GM12878 (cell line): ENCODE measurements around the gene PRKG1. TPM values are rescaled to one million over a fixed set of nuclear protein-coding genes. Genes with fewer than 3 reads are reported as not detected.

ENCODE experiments used
- ATAC-seq: fragments of 200-7000 bp; cut with Tn5 transposase; 3 replicates; pipeline ENCODE4 v1.9.1; 2020; ENCODE audit warnings: mild to moderate bottlenecking, moderate library complexity
- BruUV-seq: library from RNA; stranded (reverse); fragments of 400-500 nt; replicated peaks from 2 replicates; lab custom pipeline; 2021; lab: Mats Ljungman, UMichigan
- CTCF ChIA-PET: fragments of 300-600 bp; sonication (Branson Sonifier 250); formaldehyde crosslinking; extraction: SDS; loops from one replicate; lab custom pipeline; 2021; ENCODE audit warnings: inconsistent platforms; lab: Yijun Ruan, JAX
- POLR2A ChIA-PET: fragments of 350-600 bp; formaldehyde crosslinking; extraction: SDS; loops from one replicate; lab custom pipeline; 2021; ENCODE audit warnings: inconsistent platforms; lab: Charles Lee
- RAD21 ChIA-PET: fragments of 300-600 bp; sonication (Branson Sonifier 250); formaldehyde crosslinking; loops from one replicate; lab custom pipeline; 2023; ENCODE audit warnings: antibody characterized with exemption; ENCODE audit not compliant: unreplicated experiment; lab: Charles Lee
- SMC1A ChIA-PET: fragments of 300-600 bp; sonication (Branson Sonifier 250); formaldehyde crosslinking; loops from one replicate; lab custom pipeline; 2023; ENCODE audit not compliant: unreplicated experiment, uncharacterized antibody; lab: Charles Lee
- DNase-seq: peaks from one replicate; pipeline ENCODE4 v3.0.0-alpha.2; 2011; ENCODE audit warnings: low read depth, low spot score
- FAIRE-seq: peaks from 3 replicates; lab custom pipeline; 2011; peaks lifted over from hg19 to GRCh38; lab: Jason Lieb, UNC
- H2AFZ ChIP-seq: 2 replicates; pipeline ENCODE4 v1.6.0; 2011; ENCODE audit warnings: low read depth, low read length, control low read depth; ENCODE audit not compliant: control insufficient read depth
- H3K27ac ChIP-seq: 2 replicates; pipeline ENCODE4 v1.5.1; 2011; ENCODE audit warnings: control low read depth; ENCODE audit not compliant: control insufficient read depth, insufficient read depth
- H3K27me3 ChIP-seq, 2 experiments: replicated peaks in 1 of 2; 2 replicates each; pipeline versions ENCODE4 v1.6.0 to v1.6.1; 2011; ENCODE audit warnings: low read length in 1 of 2; ENCODE audit not compliant: control insufficient read depth in 2 of 2, insufficient read depth in 2 of 2
- H3K36me3 ChIP-seq, 2 experiments: 2 replicates each; pipeline ENCODE4 v1.5.1; 2011; ENCODE audit warnings: low read length in 1 of 2; ENCODE audit not compliant: control insufficient read depth in 2 of 2, insufficient read depth in 2 of 2
- H3K4me1 ChIP-seq: 2 replicates; pipeline ENCODE4 v1.6.1; 2011; ENCODE audit warnings: mild to moderate bottlenecking, low read length, moderate library complexity, mixed read lengths; ENCODE audit not compliant: control insufficient read depth, insufficient read depth
- H3K4me2 ChIP-seq: 2 replicates; pipeline ENCODE4 v1.6.0; 2011; ENCODE audit warnings: control low read depth; ENCODE audit not compliant: control insufficient read depth, insufficient read depth
- H3K4me3 ChIP-seq: fragments of 200-600 bp; sonication (generic); 2 replicates; pipeline ENCODE4 v1.5.1; 2016
- H3K79me2 ChIP-seq: 2 replicates; pipeline ENCODE4 v1.6.0; 2011; ENCODE audit warnings: low read length; ENCODE audit not compliant: control insufficient read depth, insufficient read depth
- H3K9ac ChIP-seq: 2 replicates; pipeline ENCODE4 v1.8.0; 2011; ENCODE audit warnings: low read length, control low read depth, mixed read lengths; ENCODE audit not compliant: control insufficient read depth, insufficient read depth
- H3K9me3 ChIP-seq: replicated peaks from 3 replicates; pipeline ENCODE4 v1.5.1; 2011; ENCODE audit warnings: mild to moderate bottlenecking, low read length; ENCODE audit not compliant: control insufficient read depth, insufficient read depth
- H4K20me1 ChIP-seq: 2 replicates; pipeline ENCODE4 v1.6.0; 2011; ENCODE audit not compliant: control insufficient read depth, insufficient read depth
- ASH2L ChIP-seq: fragments of 300-600, 200-600 bp; sonication (generic); IDR thresholded peaks from 2 replicates; pipeline ENCODE4 v1.6.1; 2017; ENCODE audit warnings: low read depth, mild to moderate bottlenecking, borderline replicate concordance
- CBFB ChIP-seq: IDR thresholded peaks from 2 replicates; pipeline ENCODE4 v1.6.1; 2016; ENCODE audit warnings: antibody characterized with exemption, low read depth
- CBX3 ChIP-seq: fragments of 200-600 bp; sonication (generic); IDR thresholded peaks from 2 replicates; pipeline ENCODE4 v1.6.1; 2016; ENCODE audit warnings: low read depth, borderline replicate concordance
- CEBPB ChIP-seq, 2 experiments: fragments of 150-350 bp in 1 of 2; IDR thresholded peaks; 2 replicates each; pipeline ENCODE4 v1.6.1; 2012 to 2014; ENCODE audit warnings: low read depth in 2 of 2, low read length in 2 of 2, borderline replicate concordance in 1 of 2, inconsistent platforms in 1 of 2
- EP300 ChIP-seq, 2 experiments: fragments of 150-350 bp in 1 of 2; IDR thresholded peaks; 2 replicates each; pipeline ENCODE4 v1.6.1; 2011 to 2012; ENCODE audit warnings: low read depth in 2 of 2, low read length in 2 of 2, borderline replicate concordance in 1 of 2, improper control_type of control experiment in 1 of 2, inconsistent platforms in 1 of 2; ENCODE audit not compliant: control insufficient read depth in 1 of 2
- IRF4 ChIP-seq: IDR thresholded peaks from 2 replicates; pipeline ENCODE4 v1.6.1; 2011; ENCODE audit warnings: low read depth, low read length
- JUNB ChIP-seq: IDR thresholded peaks from 2 replicates; pipeline ENCODE4 v1.6.1; 2016; ENCODE audit warnings: antibody characterized with exemption, mild to moderate bottlenecking
- KLF5 ChIP-seq: fragments of 450-650 bp; IDR thresholded peaks from 2 replicates; pipeline ENCODE4 v1.6.1; 2014; ENCODE audit warnings: mild to moderate bottlenecking; ENCODE audit not compliant: partially characterized antibody
- LARP7 ChIP-seq: fragments of 450-650 bp; IDR thresholded peaks from 2 replicates; pipeline ENCODE4 v1.6.1; 2017; ENCODE audit warnings: mild to moderate bottlenecking
- MYC ChIP-seq: IDR thresholded peaks from 2 replicates; pipeline ENCODE4 v1.6.1; 2011; ENCODE audit warnings: mild to moderate bottlenecking, low read length, moderate library complexity, inconsistent platforms; ENCODE audit not compliant: insufficient read depth, insufficient replicate concordance, insufficient read length, severe bottlenecking
- NR2C1 ChIP-seq: fragments of 450-650 bp; IDR thresholded peaks from 2 replicates; pipeline ENCODE4 v1.6.1; 2017; ENCODE audit warnings: antibody characterized with exemption, mild to moderate bottlenecking, moderate library complexity
- PML ChIP-seq: IDR thresholded peaks from 2 replicates; pipeline ENCODE4 v1.6.1; 2012; ENCODE audit warnings: low read length, inconsistent platforms
- POLR2AphosphoS2 ChIP-seq: IDR thresholded peaks from 2 replicates; pipeline ENCODE4 v1.6.1; 2011; ENCODE audit warnings: low read depth, mild to moderate bottlenecking, low read length, improper control_type of control experiment, moderate library complexity
- POLR2AphosphoS5 ChIP-seq: IDR thresholded peaks from 2 replicates; pipeline ENCODE4 v1.6.1; 2011; ENCODE audit warnings: mild to moderate bottlenecking, low read length, inconsistent platforms
- RFX5 ChIP-seq: IDR thresholded peaks from 2 replicates; pipeline ENCODE4 v1.6.1; 2011; ENCODE audit warnings: low read depth, low read length, improper control_type of control experiment
- SIN3A ChIP-seq: IDR thresholded peaks from 2 replicates; pipeline ENCODE4 v1.6.1; 2012; ENCODE audit warnings: low read depth, low read length, improper control_type of control experiment
- SP1 ChIP-seq: IDR thresholded peaks from one replicate; pipeline ENCODE4 v1.6.1; 2011; ENCODE audit warnings: low read depth, low read length
- SRF ChIP-seq, 2 experiments: IDR thresholded peaks; 2 replicates each; pipeline ENCODE4 v1.6.1; 2011; ENCODE audit warnings: low read depth in 2 of 2, low read length in 2 of 2, mild to moderate bottlenecking in 1 of 2, moderate library complexity in 1 of 2
- ZSCAN29 ChIP-seq: fragments of 450-650 bp; IDR thresholded peaks from 2 replicates; pipeline ENCODE4 v1.6.1; 2017; ENCODE audit warnings: mild to moderate bottlenecking, moderate library complexity
- WGBS: methylation state at CpG from one replicate; pipeline ENCODE4 v1.1.6; 2016; ENCODE audit warnings: low lambda C conversion rate; ENCODE audit not compliant: insufficient replicate concordance, insufficient coverage; ENCODE audit errors: missing lambda C conversion rate; 5-methylcytosine and 5-hydroxymethylcytosine counted together
- in situ Hi-C: fragments of 300-500 bp; cut with MboI; formaldehyde crosslinking; loops from 9 replicates; pipeline ENCODE4 v1.14.3; 2018; ENCODE audit warnings: mixed read lengths
- intact Hi-C: fragments of 100-400 bp; cut with micrococcal nuclease; formaldehyde crosslinking; loops from one replicate; pipeline ENCODE4 v1.14.2; 2022; ENCODE audit not compliant: unreplicated experiment
- polyA plus RNA-seq, 11 experiments: library from polyadenylated mRNA; depleted of rRNA in 4 of 11; unstranded in 6 of 11; stranded (reverse) in 5 of 11; fragments of >200 nt; fragmentation: Nextera tagmentation in 4 of 11; fragmentation: Illumina TruSeq in 1 of 11; extraction: Ambion mirVana in 4 of 11; extraction: Trizol in 1 of 11; gene quantifications; 1 replicate in 1 of 11; 2 replicates in 10 of 11; pipeline versions ENCODE4 v1.2.1 to v1.2.3, GENCODE V29; 2011 to 2016; ENCODE audit warnings: inconsistent platforms in 2 of 11, missing spikeins in 2 of 11, low read depth in 1 of 11
- total RNA-seq, 4 experiments: library from RNA; depleted of rRNA in 3 of 4; stranded (reverse); fragments of >200 nt in 3 of 4; fragmentation: Illumina TruSeq in 1 of 4; extraction: Trizol in 1 of 4; gene quantifications; 2 replicates each; pipeline versions ENCODE4 v1.2.1 to v1.2.3, GENCODE V29; 2013 to 2021
- TF ChIP-seq, protein P1 (sequence below): fragments of 450-650 bp; IDR thresholded peaks from 2 replicates; pipeline ENCODE4 v1.6.1; 2018; ENCODE audit warnings: mild to moderate bottlenecking, low read depth, moderate library complexity; ENCODE audit not compliant: partially characterized antibody

Gene PRKG1
- total and polyA plus RNA-seq, 10 of the 15 experiments (the other 5 are each of a cell fraction or from before 2014, with no cell fraction given): 0.04 to 0.05 TPM; not detected in 8

DNA sequence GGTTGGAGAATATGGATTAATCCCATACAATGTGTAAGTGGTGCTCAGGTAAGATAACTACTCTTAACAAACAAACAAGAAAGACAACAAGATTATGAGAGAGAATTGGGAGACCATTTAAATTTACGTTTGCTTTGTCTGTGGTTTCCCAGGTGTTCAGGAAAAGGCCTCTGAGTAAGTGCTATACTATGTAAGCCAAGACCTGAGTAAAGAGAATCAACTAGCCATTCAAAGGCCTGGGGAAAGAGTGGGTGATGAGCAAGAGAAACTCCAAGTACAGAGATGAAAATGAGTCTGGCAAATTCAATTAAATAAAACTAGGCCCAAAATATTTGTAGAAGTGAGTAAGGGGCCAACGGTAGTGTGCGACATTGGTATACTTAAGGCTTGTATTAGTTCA lies 615.2 kb downstream of the PRKG1 start:
- no TSS peak for BruUV-seq
- RAD21 ChIA-PET: no interaction called here

DNA sequence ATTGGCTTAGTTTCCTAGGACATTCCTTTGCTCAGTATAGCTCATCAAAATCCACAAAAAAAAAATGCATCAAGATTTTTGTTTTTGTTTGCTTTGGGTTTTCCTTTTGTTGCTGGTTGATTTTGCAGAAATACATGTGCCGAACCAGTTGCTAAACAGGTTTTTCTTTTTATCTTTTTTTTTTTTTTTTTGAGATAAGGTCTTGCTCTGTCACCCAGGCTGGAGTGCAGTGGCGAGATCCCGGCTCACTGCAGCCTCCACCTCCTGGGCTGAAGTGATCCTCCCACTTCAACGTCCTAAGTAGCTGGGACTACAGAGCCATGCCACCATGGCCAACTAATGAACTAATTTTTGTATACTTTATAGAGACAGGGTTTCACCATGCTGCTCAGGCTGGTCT lies 616.8 kb downstream of the PRKG1 start:
- Histone ChIP-seq H3K9me3 (no peaks in the 10 kb centered on the region), H3K4me2 (no peak overlapping the region), H3K4me1 (no peaks in the 10 kb centered on the region), H3K9ac (no peak overlapping the region), H2AFZ (no peak overlapping the region), H3K79me2 (no peaks in the 10 kb centered on the region; the same call in 1 of the 2 replicates), H3K36me3 (no peaks in the 10 kb centered on the region), H3K27ac (no peak overlapping the region), H4K20me1 (no peaks in the 10 kb centered on the region), H3K27me3 (no peaks in the 10 kb centered on the region), H3K4me3 (no peak overlapping the region)
- 55% methylated on average over 4 of the region's 4 CpGs for WGBS
- DNase-seq: no peak
- ChIA-PET CTCF (no interaction called here), SMC1A (no interaction called here), RAD21 (interaction anchor here (0.7 to 0.8 kb wide), 2 partner anchors 9 to 12 kb away, joined by 3 read pairs; no protein-coding TSS in a partner anchor), POLR2A (interaction anchor here (0.7 kb wide), 2 partner anchors 9 to 116 kb away, joined by 3 to 5 read pairs; no protein-coding TSS in a partner anchor)
- no peak for FAIRE-seq
- no TSS peak for BruUV-seq
- ATAC-seq: no peak
- in situ Hi-C loops: loop anchor here (10.0 kb wide), 1 partner anchor 1036 kb away; no protein-coding TSS in a partner anchor
- no peak for TF ChIP-seq CBX3
- TF ChIP-seq POLR2AphosphoS5: no peak
- no peak for TF ChIP-seq JUNB
- no peak for TF ChIP-seq MYC
- TF ChIP-seq LARP7: no peak
- no peak for TF ChIP-seq POLR2AphosphoS2
- TF ChIP-seq, protein P1, sequence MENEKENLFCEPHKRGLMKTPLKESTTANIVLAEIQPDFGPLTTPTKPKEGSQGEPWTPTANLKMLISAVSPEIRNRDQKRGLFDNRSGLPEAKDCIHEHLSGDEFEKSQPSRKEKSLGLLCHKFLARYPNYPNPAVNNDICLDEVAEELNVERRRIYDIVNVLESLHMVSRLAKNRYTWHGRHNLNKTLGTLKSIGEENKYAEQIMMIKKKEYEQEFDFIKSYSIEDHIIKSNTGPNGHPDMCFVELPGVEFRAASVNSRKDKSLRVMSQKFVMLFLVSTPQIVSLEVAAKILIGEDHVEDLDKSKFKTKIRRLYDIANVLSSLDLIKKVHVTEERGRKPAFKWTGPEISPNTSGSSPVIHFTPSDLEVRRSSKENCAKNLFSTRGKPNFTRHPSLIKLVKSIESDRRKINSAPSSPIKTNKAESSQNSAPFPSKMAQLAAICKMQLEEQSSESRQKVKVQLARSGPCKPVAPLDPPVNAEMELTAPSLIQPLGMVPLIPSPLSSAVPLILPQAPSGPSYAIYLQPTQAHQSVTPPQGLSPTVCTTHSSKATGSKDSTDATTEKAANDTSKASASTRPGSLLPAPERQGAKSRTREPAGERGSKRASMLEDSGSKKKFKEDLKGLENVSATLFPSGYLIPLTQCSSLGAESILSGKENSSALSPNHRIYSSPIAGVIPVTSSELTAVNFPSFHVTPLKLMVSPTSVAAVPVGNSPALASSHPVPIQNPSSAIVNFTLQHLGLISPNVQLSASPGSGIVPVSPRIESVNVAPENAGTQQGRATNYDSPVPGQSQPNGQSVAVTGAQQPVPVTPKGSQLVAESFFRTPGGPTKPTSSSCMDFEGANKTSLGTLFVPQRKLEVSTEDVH: no peak
- TF ChIP-seq PML: no peak
- TF ChIP-seq RFX5: no peak
- no peak for TF ChIP-seq ASH2L
- TF ChIP-seq NR2C1: no peak
- TF ChIP-seq SP1: no peak
- no peak for TF ChIP-seq CBFB
- intact Hi-C loops: no loop called here

More for the DNA sequence above, 615.2 kb downstream of the PRKG1 start:
- WGBS: 63% methylated on average over 3 of the region's 3 CpGs
- ATAC-seq (no peak), DNase-seq (no peak), FAIRE-seq (no peak)
- Histone ChIP-seq H3K4me3 (no peak overlapping the region), H3K79me2 (no peaks in the 10 kb centered on the region), H2AFZ (no peak overlapping the region), H3K9ac (no peak overlapping the region), H3K4me1 (no peaks in the 10 kb centered on the region), H4K20me1 (no peaks in the 10 kb centered on the region), H3K36me3 (no peaks in the 10 kb centered on the region), H3K27ac (no peak overlapping the region), H3K9me3 (no peaks in the 10 kb centered on the region), H3K4me2 (no peak overlapping the region), H3K27me3 (no peaks in the 10 kb centered on the region)
- intact Hi-C loops: no loop called here
- in situ Hi-C loops: no loop called here
- CTCF ChIA-PET: no interaction called here
- SMC1A ChIA-PET: no interaction called here
- POLR2A ChIA-PET: no interaction called here
- TF ChIP-seq ZSCAN29 (no peak), CEBPB (IDR thresholded peaks at IDR 0.05; ENCODE audit: borderline replicate concordance in 1 of 2, low read depth in 2 of 2, low read length in 2 of 2) (no peak), KLF5 (no peak), SRF (IDR thresholded peaks at IDR 0.05; ENCODE audit: low read depth in 2 of 2, low read length in 2 of 2) (no peak), SIN3A (no peak), EP300 (IDR thresholded peaks at IDR 0.05; ENCODE audit: borderline replicate concordance in 1 of 2, control insufficient read depth in 1 of 2, low read depth in 2 of 2, low read length in 2 of 2) (no peak), IRF4 (no peak)
